MM.1S (cell line): ENCODE measurements around the gene CALML3.

ENCODE experiments used
- CTCF ChIP-seq: fragments of 300-600 bp; sonication (generic); IDR thresholded peaks from 2 replicates; pipeline ENCODE4 v1.5.1; 2016; ENCODE audit warnings: antibody characterized with exemption, low read length, mixed read lengths
- EZH2 ChIP-seq: fragments of 300-600 bp; sonication (generic); optimal IDR thresholded peaks from 2 replicates; pipeline ENCODE3; 2017; ENCODE audit warnings: low read depth, mild to moderate bottlenecking, antibody characterized with exemption, low read length, mixed read lengths

GRCh38 chr10:5511231-5511884, 13.4 kb upstream of the CALML3 start:
- TF ChIP-seq CTCF (no peak), EZH2 (no peak)
